ENCODE data around the gene OLFM1.
"Not testable (repeated sequence)": the region's sequence is repeated elsewhere in the genome, so short reads cannot be mapped to it uniquely, and the experiment has no call there.

Gene OLFM1

DNA sequence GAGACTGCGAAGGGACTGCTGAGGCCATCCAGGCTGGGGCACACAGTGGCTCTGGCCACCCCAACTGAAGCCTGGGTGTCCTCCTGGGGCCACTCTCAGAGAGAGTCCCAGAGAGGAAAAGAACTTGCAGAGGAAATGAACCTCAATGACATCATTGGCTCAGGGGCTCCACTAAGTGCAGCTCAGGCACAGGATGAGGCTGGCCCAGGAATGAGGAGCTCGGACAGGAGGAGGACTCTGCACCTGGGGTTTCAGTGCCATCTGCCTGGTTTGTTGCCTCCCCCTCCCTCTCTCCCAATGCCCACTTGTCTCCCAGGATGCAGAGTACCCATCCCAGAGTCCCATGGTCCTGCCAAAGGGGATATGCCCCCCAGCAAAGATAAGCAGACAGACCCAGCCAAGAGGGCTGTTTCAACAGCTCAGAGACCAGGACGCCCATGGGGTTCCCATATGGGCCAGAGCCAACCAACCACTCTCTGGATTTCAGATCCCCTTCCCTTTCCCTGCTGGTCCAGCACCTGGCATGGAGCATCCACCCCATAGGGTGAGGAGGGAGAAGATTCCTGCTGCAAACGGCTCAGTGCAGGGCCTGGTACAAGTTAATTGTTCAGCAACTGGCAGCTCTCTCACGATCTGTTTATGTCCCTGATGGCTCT, 26.9 kb upstream of the OLFM1 start:
- DNase-seq, result no peak

DNA sequence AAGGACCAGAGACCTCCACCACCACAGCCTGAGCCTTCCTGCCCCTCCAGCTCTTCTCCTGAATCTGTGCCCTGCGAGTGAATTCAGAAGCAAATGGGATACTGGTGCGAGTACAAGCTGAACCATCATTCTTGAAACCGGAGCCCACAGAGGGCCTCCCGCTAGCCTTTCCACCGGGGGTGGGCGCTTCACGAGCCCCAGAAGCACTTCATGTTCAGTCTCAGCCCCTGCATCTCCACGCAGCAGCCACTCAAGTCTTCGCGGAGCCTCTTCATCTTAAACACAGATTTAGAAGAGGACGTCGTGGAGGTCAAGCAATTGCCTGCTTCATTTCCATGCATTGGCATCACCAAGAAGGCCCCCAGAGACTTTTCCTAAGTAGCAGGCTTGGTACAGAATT, 26.0 kb upstream of the OLFM1 start:
- no peak for DNase-seq

DNA sequence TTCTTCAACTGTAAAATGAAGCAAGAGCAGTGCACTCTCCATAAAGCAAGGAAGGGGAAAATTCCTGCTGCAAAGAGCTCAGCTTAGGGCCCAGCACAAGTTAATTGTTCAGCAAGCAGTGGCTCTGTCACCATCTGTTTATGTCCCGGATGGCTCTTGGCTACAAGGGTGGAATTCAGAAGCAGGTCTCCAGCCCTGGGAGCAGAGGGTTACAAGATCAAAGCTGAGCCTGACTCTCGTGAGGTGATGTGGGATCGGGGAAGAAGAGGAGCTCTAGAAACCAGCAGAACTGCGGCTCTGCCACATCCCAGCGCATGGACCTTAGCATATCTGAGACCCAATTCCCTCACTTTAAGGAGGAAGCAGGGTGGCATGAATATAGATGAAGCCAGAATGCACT, 25.2 kb upstream of the OLFM1 start:
- DNase-seq, result no peak

DNA sequence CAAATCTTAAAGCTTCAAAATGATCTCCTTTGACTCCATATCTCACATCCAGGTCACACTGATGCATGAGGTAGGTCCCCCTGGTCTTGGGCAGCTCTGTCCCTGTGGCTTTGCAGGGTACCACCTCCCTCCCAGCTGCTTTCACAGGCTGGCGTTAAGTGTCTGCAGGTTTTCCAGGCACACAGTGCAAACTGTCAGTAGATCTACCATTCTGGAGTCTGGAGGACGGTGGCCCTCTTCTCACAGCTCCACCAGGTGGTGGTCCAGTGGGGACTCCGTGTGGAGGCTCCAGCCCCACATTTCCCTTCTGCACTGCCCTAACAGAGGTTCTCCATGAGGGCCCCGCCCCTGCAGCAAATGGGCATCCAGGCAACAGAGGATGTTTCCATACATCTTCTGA, 24.0 kb upstream of the OLFM1 start:
- not testable (repeated sequence) for DNase-seq

DNA sequence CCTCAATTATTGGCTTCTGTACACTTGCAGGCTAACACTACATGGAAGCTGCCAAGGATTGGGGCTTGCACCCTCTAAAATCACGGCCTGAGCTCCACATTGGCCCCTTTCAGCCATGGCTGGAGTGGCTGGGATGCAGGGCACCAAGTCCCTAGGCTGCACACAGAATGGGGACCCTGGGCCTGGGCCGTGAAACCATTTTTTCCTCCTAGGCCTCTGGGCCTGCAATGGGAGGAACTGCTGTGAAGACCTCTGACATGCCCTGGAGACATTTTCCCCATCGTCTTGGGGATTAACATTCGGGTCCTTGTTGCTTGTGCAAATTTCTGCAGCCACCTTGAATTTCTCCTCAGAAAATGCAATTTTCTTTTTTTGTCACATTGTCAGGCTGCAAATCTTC, 23.6 kb upstream of the OLFM1 start:
- DNase-seq, result not testable (repeated sequence)

DNA sequence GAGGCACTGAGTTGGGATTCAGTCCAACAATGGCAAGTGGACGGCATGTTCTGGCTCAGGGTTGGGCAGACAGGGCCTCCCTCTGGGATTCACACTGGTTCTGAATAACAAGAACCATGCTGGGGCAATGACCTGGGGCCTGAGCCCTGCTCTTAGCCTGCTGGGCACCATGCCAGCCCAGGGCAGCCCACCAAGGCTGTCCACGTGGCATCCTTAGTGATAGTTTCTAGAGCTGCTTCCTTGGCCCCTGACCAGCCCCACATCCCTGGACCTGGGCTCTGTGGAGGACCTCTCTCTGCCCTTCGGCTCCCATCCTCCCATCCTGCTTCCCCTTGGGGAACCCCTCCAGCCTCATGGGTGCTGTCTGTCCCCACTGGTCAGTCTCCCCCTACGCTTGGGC, 22.3 kb upstream of the OLFM1 start:
- no peak for DNase-seq

DNA sequence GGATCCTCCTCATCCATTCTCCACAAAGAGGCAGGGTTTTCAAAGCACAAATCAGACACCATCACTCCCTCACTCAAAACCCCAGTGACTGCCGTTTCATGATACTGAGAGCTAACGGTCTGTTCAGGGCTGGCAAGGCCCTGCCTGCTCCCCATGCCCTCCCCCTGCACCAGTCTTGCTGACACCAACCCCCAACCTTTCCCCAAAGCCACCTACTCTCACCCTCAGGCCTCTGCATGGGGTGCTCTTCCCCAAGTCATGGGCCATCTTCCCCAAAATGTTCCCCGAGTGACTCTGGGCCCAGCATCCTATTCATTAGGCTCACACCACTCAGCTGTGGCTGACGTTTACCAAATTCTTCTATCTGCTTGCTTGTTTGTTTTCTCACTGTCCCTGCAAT, 21.7 kb upstream of the OLFM1 start:
- no peak for DNase-seq

DNA sequence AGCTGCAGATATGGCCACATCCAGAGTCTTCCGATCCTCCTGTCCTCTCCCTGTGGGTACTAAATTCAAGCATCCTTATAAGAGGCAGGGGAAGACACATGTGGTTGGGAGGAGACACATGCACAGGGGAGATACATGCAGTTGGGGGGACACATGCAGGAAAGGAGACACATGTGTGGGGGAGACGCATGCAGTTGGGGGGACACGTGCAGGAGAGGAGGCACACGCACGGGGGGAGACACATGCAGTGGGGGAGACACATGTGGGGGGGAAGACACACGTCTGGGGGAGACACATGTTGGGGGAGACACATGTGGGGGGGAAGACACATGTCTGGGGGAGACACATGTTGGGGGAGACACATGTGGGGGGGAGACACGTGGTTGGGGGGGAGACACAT, 21.2 kb upstream of the OLFM1 start:
- DNase-seq, result no peak

DNA sequence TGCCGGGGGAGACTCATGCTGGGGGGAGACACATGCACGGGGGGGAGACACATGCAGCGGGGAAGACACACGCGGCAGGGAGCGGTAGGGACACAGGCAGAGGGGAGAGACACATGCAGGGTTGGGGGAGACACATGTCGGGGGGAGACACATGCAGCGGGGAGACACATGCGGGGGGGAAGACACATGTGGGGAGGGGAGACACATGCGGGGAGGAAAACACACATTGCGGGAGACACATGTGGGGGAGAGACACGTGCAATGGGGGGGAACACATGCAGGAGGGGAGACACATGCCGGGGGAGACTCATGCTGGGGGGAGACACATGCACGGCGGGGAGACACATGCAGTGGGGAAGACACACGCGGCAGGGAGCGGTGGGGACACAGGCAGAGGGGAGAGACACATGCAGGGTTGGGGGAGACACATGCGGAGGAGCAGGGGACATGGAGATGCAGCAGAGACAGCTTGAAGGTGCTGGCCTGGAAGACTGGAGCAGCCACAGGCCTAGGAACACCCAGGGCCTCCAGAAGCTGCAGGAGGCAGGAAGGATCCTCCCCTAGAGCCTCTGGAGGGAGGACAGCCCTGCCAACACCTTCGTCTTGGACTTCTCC, 20.3 kb upstream of the OLFM1 start:
- no peak for DNase-seq

DNA sequence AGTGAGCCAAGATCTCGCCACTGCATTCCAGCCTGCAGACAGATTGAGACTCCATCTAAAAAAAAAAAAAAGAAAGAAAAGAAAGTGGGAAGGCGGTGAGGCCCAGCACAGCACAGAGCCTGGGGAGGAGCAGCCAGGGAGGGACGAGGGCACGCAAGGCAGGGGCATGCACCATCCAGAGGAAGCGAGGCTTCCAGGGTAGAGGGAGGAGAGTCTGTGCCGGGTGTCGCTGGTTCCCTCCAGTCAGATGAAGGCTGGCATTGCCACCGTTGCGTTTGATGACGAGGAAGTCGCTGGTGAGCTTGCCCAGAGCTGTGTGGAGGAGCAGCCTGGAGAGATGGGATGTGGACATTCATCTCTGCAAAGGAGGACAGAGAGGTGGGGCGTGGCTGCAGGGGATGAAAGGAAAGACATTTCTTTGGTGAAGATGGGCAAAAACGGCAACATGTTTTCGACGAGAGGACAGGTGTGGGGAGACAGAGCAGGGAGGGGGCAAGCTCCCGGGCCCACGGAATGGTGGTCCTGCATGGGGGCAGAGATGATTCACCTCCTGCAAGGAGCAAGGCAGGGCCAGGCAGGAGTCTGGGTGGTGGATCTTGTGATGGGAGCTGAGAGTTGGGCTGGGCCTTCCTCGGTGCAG, 18.6 kb upstream of the OLFM1 start:
- DNase-seq, result no peak

DNA sequence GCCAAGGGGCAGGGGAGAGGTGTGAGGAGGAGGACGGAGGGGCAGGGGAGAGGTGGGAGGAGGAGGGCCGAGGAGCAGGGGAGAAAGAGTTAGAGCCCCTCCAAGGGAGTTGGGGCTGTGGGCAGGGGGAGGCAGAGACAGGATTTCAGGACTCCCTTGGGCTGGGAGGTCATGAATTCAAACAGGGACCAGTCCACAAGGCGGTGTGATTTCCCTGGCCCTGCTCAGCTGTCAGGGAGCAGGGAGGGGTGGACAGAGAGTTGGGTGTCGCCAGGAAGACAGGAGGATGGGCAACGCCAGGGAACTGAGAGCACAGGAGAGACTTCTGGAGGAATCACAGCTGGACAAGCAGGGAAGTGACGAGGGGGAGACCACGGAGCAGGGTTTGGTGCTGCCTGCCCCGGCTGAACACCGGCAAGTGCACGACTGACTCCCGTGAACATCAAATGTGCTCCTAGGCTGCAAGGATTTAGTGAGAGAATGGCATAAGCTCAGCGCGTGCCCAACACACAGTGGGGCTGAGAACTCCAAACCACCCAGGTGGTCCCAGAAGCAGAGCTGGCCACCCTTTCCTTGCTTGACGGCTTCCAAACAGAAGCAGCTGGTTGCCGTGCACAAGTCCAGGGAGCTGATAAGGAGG, 17.8 kb upstream of the OLFM1 start:
- DNase-seq, result no peak

DNA sequence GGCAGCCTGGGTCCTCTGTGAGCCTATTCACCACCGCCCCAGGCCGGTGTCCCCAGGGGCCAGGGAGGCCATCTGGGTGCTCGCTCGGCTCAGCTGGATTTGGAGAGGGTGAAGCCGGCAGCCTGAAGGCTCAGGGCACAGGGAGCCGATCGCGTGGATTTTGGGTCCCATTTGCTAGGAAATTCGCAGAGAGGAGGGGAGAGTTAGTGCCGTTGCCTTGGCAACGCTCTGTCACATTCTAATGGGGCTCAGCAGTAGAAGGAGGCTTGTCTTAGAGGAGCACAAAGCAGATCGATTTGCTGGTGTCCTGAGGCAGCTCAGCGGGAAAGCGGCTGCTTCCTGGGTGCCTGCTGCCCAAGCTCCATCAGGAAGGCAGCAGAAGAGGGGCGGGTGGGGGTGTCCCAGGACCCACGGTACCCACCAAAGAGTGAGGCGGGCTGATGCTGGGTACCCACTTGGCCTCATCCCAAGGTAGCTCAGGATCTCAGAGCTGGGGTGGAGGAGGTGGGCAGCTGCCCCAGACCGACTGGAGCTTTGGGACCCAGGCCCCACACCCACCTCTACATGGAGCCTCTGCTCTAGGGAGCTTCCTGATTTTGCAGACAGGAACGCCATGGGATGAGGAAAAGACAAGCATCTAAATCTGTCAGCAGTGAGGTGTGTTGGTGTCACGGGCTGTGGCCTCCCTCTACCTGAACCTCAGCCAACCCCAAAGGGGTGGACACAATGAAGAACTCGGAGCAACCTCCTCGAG, 17.1 kb upstream of the OLFM1 start:
- no peak for DNase-seq

DNA sequence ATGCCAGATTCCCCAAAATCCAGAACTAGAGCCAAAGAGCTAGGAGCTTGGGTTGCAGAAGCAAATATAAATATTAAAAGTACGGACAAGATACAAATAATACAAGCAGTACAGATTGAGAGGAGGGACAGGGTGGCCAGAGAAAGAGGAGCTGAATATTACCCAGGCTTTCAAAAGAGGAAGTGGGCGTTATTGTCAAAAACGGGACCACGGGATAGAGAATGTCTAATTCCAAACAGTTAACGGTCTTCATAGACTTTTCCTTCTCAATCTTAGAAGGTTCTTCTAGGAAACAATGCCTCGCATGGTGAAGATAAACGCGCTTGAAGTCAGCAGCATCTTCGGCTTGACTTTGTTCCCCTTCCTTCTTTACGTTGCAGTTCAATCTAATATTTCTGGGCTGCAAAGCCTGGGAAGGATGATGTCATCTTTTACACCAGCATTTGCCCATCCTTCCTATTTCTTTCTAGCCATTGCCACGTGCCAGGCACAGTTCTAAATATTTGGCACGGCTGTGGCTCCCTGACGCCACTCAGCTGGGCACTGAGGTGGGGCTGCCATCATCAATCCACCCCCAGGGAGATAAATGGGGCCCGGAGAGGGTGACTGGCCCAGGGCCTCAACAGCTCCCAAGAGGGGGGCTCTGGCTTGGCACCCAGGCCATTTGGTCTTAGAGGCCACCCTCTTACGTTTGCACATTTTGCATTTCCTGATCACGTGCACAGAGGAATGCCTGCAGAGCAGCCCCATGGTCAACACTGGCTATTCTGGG, 16.3 kb upstream of the OLFM1 start:
- no peak for DNase-seq

DNA sequence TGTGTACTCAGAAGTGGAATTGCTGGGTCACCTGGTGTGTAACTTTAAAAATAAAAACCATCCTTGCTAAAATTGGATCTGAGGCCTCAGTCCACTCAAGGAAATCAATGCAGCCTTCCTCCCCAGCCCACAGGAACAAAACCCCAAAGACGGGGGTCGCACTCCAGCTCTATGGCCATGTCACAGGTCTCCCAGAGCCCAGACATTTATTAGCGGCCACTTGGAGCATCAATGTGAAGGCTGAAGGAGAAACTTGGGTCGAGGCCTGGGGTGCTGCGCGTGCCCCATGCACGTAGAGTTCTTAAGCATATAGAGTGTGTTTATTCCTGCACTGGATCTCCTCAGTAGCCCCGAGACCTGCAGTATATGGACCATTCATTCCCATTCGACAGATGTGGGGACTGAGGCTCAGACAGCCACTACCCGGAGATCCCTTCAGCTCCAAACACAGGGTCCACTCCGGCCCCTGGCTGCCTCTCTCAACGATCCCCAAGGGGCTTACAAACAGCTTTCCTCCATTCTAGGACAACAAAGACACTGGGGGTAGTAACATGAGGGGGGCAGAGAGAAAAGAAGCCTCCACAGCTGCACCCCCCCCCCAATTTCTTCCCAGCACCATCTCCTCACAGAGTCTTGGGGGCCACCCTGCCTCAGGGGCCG, 14.3 kb upstream of the OLFM1 start:
- DNase-seq, result no peak

DNA sequence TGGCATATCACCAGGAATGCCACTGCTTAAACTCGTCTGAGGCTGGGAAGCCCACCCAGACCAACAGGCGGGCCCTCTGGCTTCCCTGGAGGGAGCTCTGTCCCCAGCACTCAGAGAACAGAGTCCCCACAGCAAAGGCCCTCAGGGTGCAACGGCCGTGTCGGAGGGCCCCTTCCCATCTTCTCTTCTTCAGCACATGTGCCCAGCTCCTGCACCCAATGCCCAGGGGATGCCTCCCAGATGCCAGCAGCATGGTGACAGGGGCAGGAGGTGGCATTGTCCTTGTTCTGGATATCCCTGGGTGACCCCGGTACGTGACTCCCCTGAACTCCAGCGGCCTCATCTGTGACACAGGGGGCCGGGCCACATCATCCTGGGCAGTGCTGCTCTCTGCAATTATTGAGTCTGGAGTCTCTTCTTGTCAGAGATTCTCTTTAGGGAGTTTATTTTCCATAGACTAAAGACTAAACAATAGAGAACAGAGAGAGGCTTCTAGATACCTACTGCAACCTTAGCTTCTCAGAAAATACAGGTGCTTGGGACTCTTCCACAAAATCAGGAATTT, 13.6 kb upstream of the OLFM1 start:
- no peak for DNase-seq

DNA sequence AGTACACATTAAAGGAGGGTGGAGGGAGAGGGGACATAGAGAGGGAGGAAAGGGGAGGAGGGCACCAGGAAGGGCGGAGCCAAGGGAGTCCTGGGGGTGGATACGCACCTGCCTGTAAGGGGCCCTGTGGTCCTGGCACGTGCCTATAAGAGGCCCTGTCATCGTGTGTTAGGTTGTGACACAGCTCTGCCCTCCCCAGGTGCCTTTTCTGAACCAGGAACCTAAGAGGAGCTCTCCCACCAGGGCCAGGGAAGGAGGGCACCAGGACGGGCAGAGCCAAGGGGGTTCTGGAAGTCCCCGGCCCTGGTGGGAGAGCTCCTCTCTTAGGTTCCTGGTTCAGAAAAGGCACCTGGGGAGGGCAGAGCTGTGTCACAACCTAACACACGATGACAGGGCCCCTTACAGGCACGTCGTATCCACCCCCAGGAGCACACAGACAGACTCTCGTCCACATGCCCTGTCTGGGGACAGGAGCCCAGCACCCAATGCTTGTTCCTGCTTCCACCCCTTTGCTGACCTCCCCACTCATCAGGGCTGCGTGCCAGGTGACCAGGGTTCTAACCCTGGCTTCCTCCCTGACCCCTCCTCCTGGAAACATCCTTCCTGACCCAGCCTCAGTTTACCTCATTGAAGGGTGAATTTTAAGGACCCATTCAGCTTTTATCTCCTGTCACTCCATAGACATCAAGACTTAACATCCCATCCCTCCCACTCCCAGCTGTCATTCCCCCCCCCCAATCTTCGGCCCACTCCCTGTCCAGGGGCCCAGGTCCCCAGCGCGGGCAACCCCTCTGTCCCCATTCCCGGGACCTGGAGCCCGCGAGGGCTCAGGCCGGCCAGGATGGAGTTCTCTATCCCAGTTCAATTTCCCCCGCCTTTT, 12.9 kb upstream of the OLFM1 start:
- no peak for DNase-seq

DNA sequence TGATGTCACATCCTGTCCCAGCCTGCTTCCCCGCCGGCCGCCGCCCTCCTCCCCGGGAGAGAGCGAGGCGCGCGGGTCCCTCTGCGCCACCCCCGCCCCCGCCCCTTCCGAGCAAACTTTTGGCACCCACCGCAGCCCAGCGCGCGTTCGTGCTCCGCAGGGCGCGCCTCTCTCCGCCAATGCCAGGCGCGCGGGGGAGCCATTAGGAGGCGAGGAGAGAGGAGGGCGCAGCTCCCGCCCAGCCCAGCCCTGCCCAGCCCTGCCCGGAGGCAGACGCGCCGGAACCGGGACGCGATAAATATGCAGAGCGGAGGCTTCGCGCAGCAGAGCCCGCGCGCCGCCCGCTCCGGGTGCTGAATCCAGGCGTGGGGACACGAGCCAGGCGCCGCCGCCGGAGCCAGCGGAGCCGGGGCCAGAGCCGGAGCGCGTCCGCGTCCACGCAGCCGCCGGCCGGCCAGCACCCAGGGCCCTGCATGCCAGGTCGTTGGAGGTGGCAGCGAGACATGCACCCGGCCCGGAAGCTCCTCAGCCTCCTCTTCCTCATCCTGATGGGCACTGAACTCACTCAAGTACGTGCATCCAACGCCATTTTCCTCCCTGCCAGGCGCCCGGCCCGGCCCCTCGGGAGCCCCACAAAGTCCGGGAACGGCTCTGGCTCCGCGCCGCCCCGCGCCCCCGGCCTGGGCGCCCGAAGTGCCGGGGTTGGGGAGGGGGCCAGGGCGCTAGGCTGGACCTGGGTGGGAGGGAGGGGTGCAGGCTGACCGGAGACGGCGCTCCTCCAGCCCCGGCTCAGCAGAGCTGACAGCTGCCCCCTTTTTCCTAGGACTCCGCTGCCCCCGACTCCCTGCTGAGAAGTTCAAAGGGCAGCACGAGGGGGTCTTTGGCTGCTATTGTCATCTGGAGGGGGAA, 12.0 kb upstream of the OLFM1 start:
- no peak for DNase-seq

DNA sequence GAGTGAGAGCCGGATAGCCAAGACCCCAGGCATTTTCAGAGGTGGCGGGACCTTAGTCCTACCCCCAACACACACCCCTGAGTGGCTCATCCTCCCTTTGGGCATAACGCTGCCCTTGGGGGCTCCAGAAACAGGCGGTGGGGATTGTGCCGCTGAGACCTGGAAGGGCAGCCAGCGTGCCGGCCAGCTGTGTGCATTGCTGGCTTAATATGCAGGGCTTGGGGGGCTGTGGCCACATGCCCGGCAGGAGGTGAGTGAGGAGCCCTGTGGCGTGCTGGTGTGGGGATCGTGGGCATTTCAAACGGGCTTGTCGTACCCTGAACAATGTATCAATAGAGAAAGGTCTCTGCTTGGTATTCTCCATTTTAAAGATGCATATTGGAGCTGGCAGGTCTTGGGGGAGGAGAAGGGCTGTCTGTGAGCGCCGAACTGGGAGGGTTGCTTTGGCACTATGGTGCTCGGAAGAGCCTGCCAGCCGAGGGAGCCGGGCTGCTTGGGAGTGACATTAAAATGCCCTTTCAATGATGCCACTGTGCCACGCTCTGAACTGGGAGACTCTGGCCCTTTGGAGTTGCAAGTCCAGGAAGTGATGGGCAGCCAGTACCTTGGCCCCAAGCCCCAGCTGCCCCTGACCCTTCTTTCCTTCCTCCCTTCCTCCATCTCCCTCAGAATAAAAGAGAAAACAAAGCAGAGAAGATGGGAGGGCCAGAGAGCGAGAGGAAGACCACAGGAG, 11.2 kb upstream of the OLFM1 start:
- DNase-seq, result no peak

Data from RPMI8226 (cell line).